GM18505 (cell line): Measurements from ENCODE around the gene ELOA.

Experiments
- ATAC-seq: cut with Tn5 transposase; IDR thresholded peaks from one replicate; pipeline ENCODE4 v1.9.1; 2021; ENCODE audit not compliant: unreplicated experiment
- POLR2A ChIP-seq: IDR thresholded peaks from 4 replicates; pipeline ENCODE4 v1.6.1; 2011; ENCODE audit warnings: borderline replicate concordance; ENCODE audit not compliant: insufficient read depth, insufficient read length; ENCODE audit errors: extremely low read depth

ELOA gene

DNA sequence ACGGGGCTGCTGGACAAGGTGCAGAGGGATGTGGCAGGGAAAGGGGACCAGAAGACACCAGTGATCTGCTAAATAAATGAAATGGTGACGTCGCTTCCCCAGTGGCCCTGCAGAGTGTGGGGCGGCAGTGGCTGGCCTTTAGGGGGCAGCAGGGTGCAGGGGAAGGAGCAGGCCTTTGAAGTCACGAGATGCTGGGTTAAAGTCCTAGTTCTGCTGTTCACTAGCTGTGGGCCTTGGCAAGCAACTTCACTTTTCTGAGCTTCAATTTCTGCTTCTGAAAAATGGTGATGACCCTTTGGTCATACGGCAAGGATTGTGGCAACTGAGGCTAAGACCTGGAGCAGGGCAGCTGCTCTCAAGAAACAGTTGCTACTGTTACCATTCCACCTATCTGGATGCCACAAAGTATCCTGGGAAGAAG is 66.5 kb downstream of the ELOA start:
- no peak for TF ChIP-seq POLR2A

GRCh38 chr1:23810818-23811540 is 67.7 kb downstream of the ELOA start:
- ATAC-seq, result no peak
- no peak for TF ChIP-seq POLR2A

More for the DNA sequence above, 66.5 kb downstream of the ELOA start:
- ATAC-seq, result no peak
